ENCODE measurements around the gene ITPR2.
"Not testable (repeated sequence)": the region's sequence is repeated elsewhere in the genome, so short reads cannot be mapped to it uniquely, and the experiment has no call there.

Gene ITPR2

DNA sequence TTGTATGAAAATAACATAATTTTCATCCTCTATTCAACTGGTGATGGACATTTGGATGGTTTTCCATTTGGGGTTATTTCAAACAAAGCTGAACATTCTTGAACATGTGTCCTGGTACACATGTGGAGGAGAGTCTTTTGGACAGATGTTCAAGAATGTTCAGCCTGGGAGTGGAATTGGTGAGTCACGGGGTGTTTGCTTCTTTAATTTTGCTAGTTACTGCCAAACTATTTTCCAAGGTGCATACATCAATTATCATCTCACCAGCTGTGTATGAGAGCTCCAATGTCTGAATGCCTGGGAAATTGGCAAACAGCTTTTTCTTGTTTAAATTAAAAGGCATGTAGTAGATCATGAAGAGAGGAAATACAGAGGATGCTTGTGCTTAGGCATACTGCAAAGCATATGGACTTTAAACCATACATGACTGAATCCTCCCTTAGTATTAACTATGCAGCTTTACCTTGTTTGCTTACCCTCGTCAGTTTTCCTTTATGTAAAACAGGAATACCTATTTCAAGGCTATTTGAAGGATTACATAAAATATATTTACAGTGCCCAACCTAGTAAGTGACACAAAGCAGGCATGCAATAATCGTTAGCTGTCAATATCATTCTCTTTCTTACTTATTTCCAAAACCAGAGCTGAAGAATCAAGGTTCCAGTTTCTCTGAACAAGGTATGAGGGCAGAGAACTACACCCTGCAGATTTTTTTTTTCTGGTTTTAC lies 152.1 kb downstream of the ITPR2 start:
- no peak for DNase-seq (ENCODE audit: extremely low read depth in 1 of 2, low read depth in 1 of 2)

- no peak for DNase-seq (ENCODE audit: extremely low read depth in 1 of 2, low read depth in 1 of 2)
Observed at GRCh38 chr12:26678697-26679660, 154.0 kb downstream of the ITPR2 start.

DNA sequence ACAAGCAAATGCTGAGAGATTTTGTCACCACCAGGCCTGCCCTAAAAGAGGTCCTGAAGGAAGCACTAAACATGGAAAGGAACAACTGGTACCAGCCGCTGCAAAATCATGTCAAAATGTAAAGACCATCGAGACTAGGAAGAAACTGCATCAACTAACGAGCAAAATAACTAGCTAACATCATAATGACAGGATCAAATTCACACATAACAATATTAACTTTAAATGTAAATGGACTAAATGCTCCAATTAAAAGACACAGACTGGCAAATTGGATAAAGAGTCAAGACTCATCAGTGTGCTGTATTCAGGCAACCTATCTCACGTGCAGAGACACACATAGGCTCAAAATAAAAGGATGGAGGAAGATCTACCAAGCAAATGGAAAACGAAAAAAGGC lies 161.5 kb downstream of the ITPR2 start:
- not testable (repeated sequence) for DNase-seq (ENCODE audit: extremely low read depth in 1 of 2, low read depth in 1 of 2)

GRCh38 chr12:26668847-26669246 lies 164.1 kb downstream of the ITPR2 start:
- DNase-seq (ENCODE audit: extremely low read depth in 1 of 2, low read depth in 1 of 2) = no peak

DNA sequence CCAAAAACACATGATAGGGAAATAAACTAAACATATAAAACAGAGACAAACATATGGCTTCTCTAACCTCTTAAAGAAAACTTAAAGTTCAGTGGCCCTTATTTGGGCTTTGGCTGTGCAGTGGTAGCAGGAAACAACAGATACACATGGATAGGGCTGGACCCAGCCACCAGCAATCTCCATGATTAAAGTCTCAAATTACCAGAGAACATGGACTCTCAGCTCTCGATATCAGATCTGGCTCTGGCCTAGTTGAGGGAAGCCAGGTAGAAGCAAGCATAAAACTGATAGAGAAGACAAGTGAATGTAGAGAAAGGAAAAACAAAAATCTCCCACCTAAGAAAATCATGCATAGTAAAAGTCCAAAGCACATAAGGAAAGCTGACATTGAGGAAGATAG lies 164.8 kb downstream of the ITPR2 start:
- DNase-seq (ENCODE audit: extremely low read depth in 1 of 2, low read depth in 1 of 2) = no peak

DNA sequence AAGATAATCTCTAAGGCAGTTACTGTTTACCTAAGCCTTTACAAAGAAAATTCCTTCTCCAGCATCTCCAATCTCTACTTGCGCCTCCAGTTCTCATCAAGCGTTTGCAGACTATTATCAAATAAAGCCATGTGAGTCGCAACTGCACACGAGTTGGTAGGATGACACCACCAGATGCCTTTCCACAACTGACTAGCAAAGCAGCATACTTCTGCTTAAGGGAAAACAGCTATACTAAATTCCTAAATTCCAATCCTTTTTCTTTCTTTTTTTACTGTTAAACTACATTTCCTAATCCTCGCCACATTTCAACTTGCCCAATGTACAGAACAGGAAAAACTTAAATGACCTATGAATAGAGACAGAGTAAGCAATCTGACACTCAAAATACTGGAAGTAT lies 166.7 kb downstream of the ITPR2 start:
- DNase-seq (ENCODE audit: extremely low read depth in 1 of 2, low read depth in 1 of 2) = no peak

- DNase-seq (ENCODE audit: extremely low read depth in 1 of 2, low read depth in 1 of 2) = no peak
Observed at GRCh38 chr12:26661399-26661798, 171.6 kb downstream of the ITPR2 start.

- no peak for DNase-seq (ENCODE audit: extremely low read depth in 1 of 2, low read depth in 1 of 2)
Observed at GRCh38 chr12:26659930-26660329, 173.1 kb downstream of the ITPR2 start.

GRCh38 chr12:26658991-26659390 lies 174.0 kb downstream of the ITPR2 start:
- no peak for DNase-seq (ENCODE audit: extremely low read depth in 1 of 2, low read depth in 1 of 2)

- DNase-seq (ENCODE audit: extremely low read depth in 1 of 2, low read depth in 1 of 2) = no peak
Observed at GRCh38 chr12:26654623-26655022, 178.4 kb downstream of the ITPR2 start.

DNA sequence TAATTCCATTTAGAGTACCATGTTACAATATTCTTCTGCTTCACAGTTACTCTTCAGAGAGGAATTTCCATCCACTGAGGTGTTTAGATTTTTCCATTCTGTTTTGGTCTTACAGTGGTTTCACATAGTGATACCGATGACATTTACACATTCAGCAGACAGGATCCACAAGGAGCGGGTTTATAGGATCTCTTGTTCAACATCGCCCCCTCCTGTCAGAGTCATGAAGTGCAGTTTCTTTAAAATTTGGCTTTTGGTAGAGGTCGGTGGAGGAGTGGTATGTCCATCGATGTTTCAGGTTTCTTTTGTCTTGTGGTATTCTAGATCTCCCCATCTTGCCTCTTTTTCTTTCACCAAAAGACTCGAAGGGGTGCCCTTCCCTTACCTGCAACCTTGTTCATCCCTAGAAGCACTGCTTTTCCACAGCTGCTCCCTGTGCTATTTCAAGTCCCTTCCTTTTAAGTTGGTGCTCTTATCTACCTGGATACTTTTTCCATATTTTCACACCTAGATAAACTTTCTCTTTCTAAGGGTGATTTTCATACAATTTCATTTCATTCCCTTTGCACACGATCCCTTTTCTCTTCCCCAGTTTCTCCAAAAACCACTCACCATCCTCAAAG lies 181.3 kb downstream of the ITPR2 start:
- peak in 1 of 2 donors; percentile 7 for DNase-seq (ENCODE audit: extremely low read depth in 1 of 2, low read depth in 1 of 2)

DNA sequence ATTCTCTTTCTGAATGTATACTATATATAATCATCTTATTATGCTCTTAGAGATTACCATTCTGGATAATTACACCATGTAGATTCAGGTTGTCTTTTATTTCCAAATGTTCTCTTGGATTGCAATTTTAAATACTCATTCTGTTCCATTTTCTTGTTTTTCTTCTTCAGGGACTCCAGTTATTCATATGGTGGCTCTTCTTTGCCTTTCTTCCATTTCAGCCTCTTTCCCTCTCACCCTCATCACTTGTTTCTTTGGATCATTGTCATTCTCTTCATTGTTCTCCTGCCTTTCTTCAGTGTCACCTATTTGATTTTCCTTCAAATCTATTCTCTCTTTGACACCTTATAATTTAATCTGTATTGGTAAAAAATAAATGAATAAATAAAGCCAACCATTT lies 182.0 kb downstream of the ITPR2 start:
- DNase-seq (ENCODE audit: extremely low read depth in 1 of 2, low read depth in 1 of 2) = no peak

GRCh38 chr12:26648999-26649398 lies 184.0 kb downstream of the ITPR2 start:
- no peak for DNase-seq (ENCODE audit: extremely low read depth in 1 of 2, low read depth in 1 of 2)

DNA sequence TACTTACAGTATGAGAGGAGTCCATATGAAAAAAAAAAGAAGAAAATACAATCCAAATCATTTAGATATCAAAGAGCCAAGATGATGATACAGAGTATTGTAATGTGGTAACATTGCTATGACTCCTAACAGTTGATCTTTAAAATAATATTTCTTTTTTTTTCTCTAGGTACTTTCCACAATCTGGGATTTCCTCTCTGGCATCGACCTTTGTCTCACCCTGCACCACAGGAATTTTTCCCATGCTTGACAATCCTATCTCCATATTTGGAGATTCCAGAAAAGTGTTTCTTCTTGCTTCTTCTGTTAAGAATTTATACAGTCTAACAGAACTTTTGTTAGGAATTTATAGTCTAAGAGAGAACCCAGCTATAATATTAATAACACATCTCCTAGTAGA lies 184.4 kb downstream of the ITPR2 start:
- DNase-seq (ENCODE audit: extremely low read depth in 1 of 2, low read depth in 1 of 2) = no peak

DNA sequence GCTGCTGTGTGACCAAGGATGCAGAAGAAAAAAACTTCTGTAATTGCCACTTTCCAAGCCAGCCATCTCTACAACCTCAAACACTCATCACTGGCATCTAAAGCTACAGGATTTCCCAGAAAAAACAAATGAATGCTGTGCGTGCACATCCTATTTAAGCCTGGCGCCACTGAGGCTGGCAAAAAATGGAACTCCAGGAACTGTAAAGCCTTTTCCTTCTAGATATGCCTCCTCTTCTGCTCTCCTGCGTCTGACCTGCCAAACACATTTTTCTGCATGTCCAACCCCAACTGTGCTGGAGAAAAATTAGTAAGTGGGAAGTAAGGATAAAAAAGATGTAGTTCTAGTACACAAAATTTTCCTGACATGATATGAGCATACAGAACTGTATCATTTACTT lies 184.9 kb downstream of the ITPR2 start:
- DNase-seq (ENCODE audit: extremely low read depth in 1 of 2, low read depth in 1 of 2) = no peak

GRCh38 chr12:26647088-26647487 lies 185.9 kb downstream of the ITPR2 start:
- DNase-seq (ENCODE audit: extremely low read depth in 1 of 2, low read depth in 1 of 2) = no peak

DNA sequence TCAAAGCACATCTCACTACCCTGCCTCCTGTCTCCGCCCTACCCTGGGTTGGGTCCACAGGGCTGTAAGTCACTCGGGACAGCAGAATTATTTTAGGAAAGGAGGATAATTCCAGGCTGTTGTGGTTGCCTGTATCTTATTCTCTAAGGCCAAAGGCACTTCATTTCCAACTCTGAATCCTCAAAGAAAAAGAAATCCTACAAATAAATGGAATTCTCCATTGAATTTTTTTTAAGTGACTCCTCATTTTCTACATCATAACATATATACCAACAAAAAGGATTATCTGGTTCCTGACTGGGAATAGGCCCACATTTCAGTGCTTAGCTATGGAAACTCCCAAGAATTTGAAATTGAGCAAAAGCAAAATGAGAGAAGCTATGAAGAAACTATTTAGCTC lies 186.4 kb downstream of the ITPR2 start:
- DNase-seq (ENCODE audit: extremely low read depth in 1 of 2, low read depth in 1 of 2) = no peak

GRCh38 chr12:26644376-26644775 lies 188.6 kb downstream of the ITPR2 start:
- not testable (repeated sequence) for DNase-seq (ENCODE audit: extremely low read depth in 1 of 2, low read depth in 1 of 2)

DNA sequence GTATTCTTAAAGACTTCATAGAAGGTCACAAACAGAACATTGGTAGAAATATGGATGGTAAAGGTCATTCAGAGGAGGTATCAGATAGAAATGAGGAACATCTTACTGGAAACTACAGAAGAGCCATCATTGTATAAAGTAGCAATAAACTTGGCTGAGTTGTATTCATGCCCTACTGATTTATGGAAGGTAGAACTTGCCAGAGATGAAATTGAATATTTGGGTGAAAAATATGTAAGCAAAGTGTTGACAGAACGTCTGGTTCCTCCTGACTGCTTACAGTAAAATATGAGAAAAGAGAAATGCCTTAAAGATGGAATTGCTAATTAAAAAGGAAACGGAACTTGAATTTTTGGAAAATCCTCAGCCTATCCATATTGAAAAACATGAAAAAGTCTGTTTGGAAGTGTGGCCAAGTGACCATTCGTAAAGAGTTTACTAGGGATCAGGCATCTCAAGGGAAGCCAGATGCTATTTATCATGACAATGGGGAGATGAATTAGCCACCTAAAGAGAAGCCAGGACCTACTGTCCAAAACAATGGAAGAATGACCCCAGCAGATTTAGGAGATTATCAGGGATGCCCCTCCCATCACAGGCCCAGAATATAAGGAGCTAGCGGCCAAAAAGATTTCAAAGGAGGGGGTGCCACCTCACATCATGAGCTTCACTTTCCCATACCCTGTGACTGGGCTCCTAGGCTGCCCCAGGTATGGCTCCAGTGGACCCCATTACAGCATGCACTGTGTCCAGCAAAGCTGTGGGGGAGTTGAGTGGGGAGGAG lies 189.3 kb downstream of the ITPR2 start:
- no peak for DNase-seq (ENCODE audit: extremely low read depth in 1 of 2, low read depth in 1 of 2)

GRCh38 chr12:26642361-26642760 lies 190.6 kb downstream of the ITPR2 start:
- DNase-seq (ENCODE audit: extremely low read depth in 1 of 2, low read depth in 1 of 2) = no peak

Measured in stimulated activated CD8-positive, alpha-beta memory T cell treated with anti-CD3 and anti-CD28 coated beads, Interleukin-7, amount 100 ng/mL, for 48 hours (primary cell).